HCT116 (cell line): ENCODE data around the gene EP300.
"Not testable (repeated sequence)": the region's sequence is repeated elsewhere in the genome, so short reads cannot be mapped to it uniquely, and the experiment has no call there.

Source experiments
- CEBPB ChIP-seq: IDR thresholded peaks from 2 replicates; pipeline ENCODE4 v1.6.1; 2012; ENCODE audit warnings: low read depth
- TF ChIP-seq, protein P1 (sequence below), 3 experiments: fragments of 200-600 bp in 1 of 3; sonication (generic) in 1 of 3; IDR thresholded peaks in 2 of 3; conservative IDR thresholded peaks in 1 of 3; 2 replicates each; pipeline ENCODE4 v1.5.1; 2012 to 2017; ENCODE audit warnings: low read depth in 2 of 3, low read length in 2 of 3, antibody characterized with exemption in 1 of 3, borderline replicate concordance in 1 of 3, control low read depth in 1 of 3, mild to moderate bottlenecking in 1 of 3, mixed read lengths in 1 of 3, mixed run types in 1 of 3, moderate library complexity in 1 of 3; ENCODE audit not compliant: insufficient read depth in 1 of 3

DNA sequence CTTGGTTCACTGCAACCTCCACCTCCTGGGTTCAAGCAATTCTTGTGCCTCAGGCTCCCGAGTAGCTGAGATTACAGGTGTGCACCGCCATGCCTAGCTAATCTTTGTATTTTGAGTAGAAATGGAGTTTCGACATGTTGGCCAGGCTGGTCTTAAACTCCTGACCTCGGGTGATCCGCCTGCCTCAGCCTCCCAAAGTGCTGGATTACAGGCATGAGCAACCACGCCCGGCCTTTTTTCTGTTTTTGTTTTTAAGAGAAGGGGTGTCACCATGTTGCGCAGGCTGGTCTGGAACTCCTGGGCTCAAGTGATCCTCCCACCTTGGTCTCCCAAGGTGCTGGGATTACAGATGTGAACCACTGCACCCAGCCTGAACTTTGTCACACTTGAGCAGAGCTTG is 26.1 kb upstream of the EP300 start:
- TF ChIP-seq CEBPB, result not testable (repeated sequence)
- TF ChIP-seq, protein P1, sequence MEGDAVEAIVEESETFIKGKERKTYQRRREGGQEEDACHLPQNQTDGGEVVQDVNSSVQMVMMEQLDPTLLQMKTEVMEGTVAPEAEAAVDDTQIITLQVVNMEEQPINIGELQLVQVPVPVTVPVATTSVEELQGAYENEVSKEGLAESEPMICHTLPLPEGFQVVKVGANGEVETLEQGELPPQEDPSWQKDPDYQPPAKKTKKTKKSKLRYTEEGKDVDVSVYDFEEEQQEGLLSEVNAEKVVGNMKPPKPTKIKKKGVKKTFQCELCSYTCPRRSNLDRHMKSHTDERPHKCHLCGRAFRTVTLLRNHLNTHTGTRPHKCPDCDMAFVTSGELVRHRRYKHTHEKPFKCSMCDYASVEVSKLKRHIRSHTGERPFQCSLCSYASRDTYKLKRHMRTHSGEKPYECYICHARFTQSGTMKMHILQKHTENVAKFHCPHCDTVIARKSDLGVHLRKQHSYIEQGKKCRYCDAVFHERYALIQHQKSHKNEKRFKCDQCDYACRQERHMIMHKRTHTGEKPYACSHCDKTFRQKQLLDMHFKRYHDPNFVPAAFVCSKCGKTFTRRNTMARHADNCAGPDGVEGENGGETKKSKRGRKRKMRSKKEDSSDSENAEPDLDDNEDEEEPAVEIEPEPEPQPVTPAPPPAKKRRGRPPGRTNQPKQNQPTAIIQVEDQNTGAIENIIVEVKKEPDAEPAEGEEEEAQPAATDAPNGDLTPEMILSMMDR (IDR thresholded peaks at IDR 0.05 in 2 of 3, conservative IDR thresholded peaks at IDR 0.05 in 1 of 3; ENCODE audit: borderline replicate concordance in 1 of 3, insufficient read depth in 1 of 3, low read depth in 2 of 3, low read length in 2 of 3), result not testable (repeated sequence)
